Loucy (cell line): ENCODE data around the gene MYO1D.

Experiments
- H2AFZ ChIP-seq: fragments of 200-600 bp; sonication (generic); 2 replicates; pipeline ENCODE4 v1.6.0; 2016; ENCODE audit warnings: antibody characterized with exemption, mild to moderate bottlenecking, low read length, moderate library complexity
- H3F3A ChIP-seq: fragments of 200-600 bp; 2 replicates; pipeline ENCODE4 v1.6.0; 2016; ENCODE audit warnings: antibody characterized with exemption, low read depth, mild to moderate bottlenecking
- H3K27me3 ChIP-seq: fragments of 200-600 bp; sonication (generic); 2 replicates; pipeline ENCODE4 v1.6.1; 2014; ENCODE audit warnings: low read length, mild to moderate bottlenecking; ENCODE audit not compliant: insufficient read depth, poor library complexity, severe bottlenecking
- H3K36me3 ChIP-seq: fragments of 200-600 bp; sonication (generic); 2 replicates; pipeline ENCODE4 v1.6.1; 2016; ENCODE audit warnings: low read length; ENCODE audit not compliant: insufficient read depth
- H3K4me1 ChIP-seq: fragments of 200-600 bp; sonication (generic); 2 replicates; pipeline ENCODE4 v1.5.1; 2014; ENCODE audit warnings: low read length, mild to moderate bottlenecking; ENCODE audit not compliant: insufficient read depth, poor library complexity, severe bottlenecking
- H3K4me2 ChIP-seq: fragments of 200-600 bp; sonication (generic); 2 replicates; pipeline ENCODE4 v1.6.0; 2014; ENCODE audit warnings: antibody characterized with exemption, low read length, low read depth, mild to moderate bottlenecking; ENCODE audit not compliant: poor library complexity, severe bottlenecking
- H3K4me3 ChIP-seq: fragments of 200-600 bp; sonication (generic); 2 replicates; pipeline ENCODE4 v1.5.1; 2014; ENCODE audit warnings: low read length, mild to moderate bottlenecking, mixed read lengths; ENCODE audit not compliant: poor library complexity, severe bottlenecking
- H3K79me2 ChIP-seq: fragments of 200-600 bp; sonication (generic); 2 replicates; pipeline ENCODE4 v1.6.1; 2014; ENCODE audit warnings: low read length; ENCODE audit not compliant: insufficient read depth
- H3K9ac ChIP-seq: fragments of 200-600 bp; sonication (generic); 2 replicates; pipeline ENCODE4 v1.6.0; 2014; ENCODE audit warnings: mild to moderate bottlenecking, low read depth, low read length, moderate library complexity; ENCODE audit not compliant: poor library complexity, severe bottlenecking
- H3K9me2 ChIP-seq: fragments of 200-600 bp; sonication (generic); replicated peaks from 2 replicates; pipeline ENCODE4 v1.6.1; 2016; ENCODE audit warnings: low read depth, low read length, mixed read lengths
- H3K9me3 ChIP-seq: fragments of 200-600 bp; sonication (generic); 2 replicates; pipeline ENCODE4 v1.6.1; 2014; ENCODE audit warnings: mild to moderate bottlenecking, antibody characterized with exemption, low read length, low read depth; ENCODE audit not compliant: insufficient read depth
- H4K20me1 ChIP-seq: fragments of 200-600 bp; sonication (generic); 2 replicates; pipeline ENCODE4 v1.6.0; 2014; ENCODE audit warnings: antibody characterized with exemption, low read length, mild to moderate bottlenecking; ENCODE audit not compliant: insufficient read depth, poor library complexity, severe bottlenecking
- CTCF ChIP-seq: fragments of 200-600 bp; sonication (generic); conservative IDR thresholded peaks from 2 replicates; pipeline ENCODE4 v1.5.1; 2014; ENCODE audit warnings: mild to moderate bottlenecking, antibody characterized with exemption, low read length
- EZH2phosphoT487 ChIP-seq: fragments of 200-600 bp; IDR thresholded peaks from 2 replicates; pipeline ENCODE4 v1.6.1; 2018; ENCODE audit warnings: antibody characterized with exemption, mild to moderate bottlenecking, moderate library complexity, borderline replicate concordance

MYO1D gene

GRCh38 chr17:32602396-32602795, 274.5 kb downstream of the MYO1D start:
- H3K9ac ChIP-seq: no peak overlapping the region
- H3K36me3 ChIP-seq: no peaks in the 10 kb centered on the region
- no peak overlapping the region for H2AFZ ChIP-seq

GRCh38 chr17:32601866-32602265, 275.1 kb downstream of the MYO1D start:
- H4K20me1 ChIP-seq: no peaks in the 10 kb centered on the region
- no peak overlapping the region for H3K4me3 ChIP-seq
- H3F3A ChIP-seq: no peaks in the 10 kb centered on the region
- no peaks in the 10 kb centered on the region for H3K4me1 ChIP-seq
- no peaks in the 10 kb centered on the region for H3K9me2 ChIP-seq
- H2AFZ ChIP-seq: no peak overlapping the region
- H3K9ac ChIP-seq: no peak overlapping the region
- H3K9me3 ChIP-seq: 0 out of 2 replicates have a peak, but pooled peaks cover 4% of the 10 kb centered on the region
- no peaks in the 10 kb centered on the region for H3K36me3 ChIP-seq
- no peak overlapping the region for H3K4me2 ChIP-seq
- H3K27me3 ChIP-seq: no peaks in the 10 kb centered on the region
- TF ChIP-seq EZH2phosphoT487: no peak
- TF ChIP-seq CTCF: no peak
- no peaks in the 10 kb centered on the region for H3K79me2 ChIP-seq

More at GRCh38 chr17:32602396-32602795, 274.5 kb downstream of the MYO1D start:
- no peaks in the 10 kb centered on the region for H3K27me3 ChIP-seq
- no peak overlapping the region for H3K4me3 ChIP-seq
- H4K20me1 ChIP-seq: no peaks in the 10 kb centered on the region
- no peaks in the 10 kb centered on the region for H3K4me1 ChIP-seq
- no peak overlapping the region for H3K4me2 ChIP-seq
- H3F3A ChIP-seq: no peaks in the 10 kb centered on the region
- H3K9me3 ChIP-seq: 0 out of 2 replicates have a peak, but pooled peaks cover 4% of the 10 kb centered on the region
- no peaks in the 10 kb centered on the region for H3K9me2 ChIP-seq
- TF ChIP-seq EZH2phosphoT487: no peak
- no peak for TF ChIP-seq CTCF
- H3K79me2 ChIP-seq: no peaks in the 10 kb centered on the region

GRCh38 chr17:32596628-32597027, 280.3 kb downstream of the MYO1D start:
- Histone ChIP-seq H3K36me3 (no peaks in the 10 kb centered on the region), H3K9me2 (no peaks in the 10 kb centered on the region; the same call in 1 of the 2 replicates), H4K20me1 (no peaks in the 10 kb centered on the region), H3K4me2 (peak overlapping the region; percentile 3), H3K4me3 (no peak overlapping the region), H2AFZ (peak overlapping the region; percentile 59; the same call in 1 of the 2 replicates), H3K27me3 (no peaks in the 10 kb centered on the region), H3K4me1 (no peaks in the 10 kb centered on the region), H3F3A (no peaks in the 10 kb centered on the region), H3K9me3 (0 out of 2 replicates have a peak, but pooled peaks cover 4% of the 10 kb centered on the region), H3K79me2 (no peaks in the 10 kb centered on the region), H3K9ac (no peak overlapping the region)
- TF ChIP-seq EZH2phosphoT487: no peak
- TF ChIP-seq CTCF: no peak
